IMR-90 (cell line): ENCODE measurements around the gene BRK1.

ENCODE experiments used
- MAZ ChIP-seq: IDR thresholded peaks from 2 replicates; pipeline ENCODE4 v1.6.1; 2012; ENCODE audit warnings: low read depth, mild to moderate bottlenecking, low read length, improper control_type of control experiment, moderate library complexity, borderline replicate concordance
- POLR2A ChIP-seq: IDR thresholded peaks from 2 replicates; pipeline ENCODE4 v1.6.1; 2012; ENCODE audit warnings: mild to moderate bottlenecking, low read depth, low read length
- RAD21 ChIP-seq: IDR thresholded peaks from 2 replicates; pipeline ENCODE4 v1.6.1; 2012; ENCODE audit warnings: low read length, improper control_type of control experiment
- SMC3 ChIP-seq: fragments of 150-350 bp; IDR thresholded peaks from 2 replicates; pipeline ENCODE4 v1.6.1; 2016; ENCODE audit warnings: low read depth, mild to moderate bottlenecking, antibody characterized with exemption, low read length, moderate library complexity
- TF ChIP-seq, protein P1 (sequence below): conservative IDR thresholded peaks from 2 replicates; pipeline ENCODE4 v1.5.1; 2012; ENCODE audit warnings: mild to moderate bottlenecking, low read depth, low read length, improper control_type of control experiment
- TF ChIP-seq, protein P2 (sequence below): fragments of 150-350 bp; IDR thresholded peaks from 2 replicates; pipeline ENCODE4 v1.6.1; 2017; ENCODE audit warnings: mild to moderate bottlenecking, antibody characterized with exemption, low read length, low read depth

DNA sequence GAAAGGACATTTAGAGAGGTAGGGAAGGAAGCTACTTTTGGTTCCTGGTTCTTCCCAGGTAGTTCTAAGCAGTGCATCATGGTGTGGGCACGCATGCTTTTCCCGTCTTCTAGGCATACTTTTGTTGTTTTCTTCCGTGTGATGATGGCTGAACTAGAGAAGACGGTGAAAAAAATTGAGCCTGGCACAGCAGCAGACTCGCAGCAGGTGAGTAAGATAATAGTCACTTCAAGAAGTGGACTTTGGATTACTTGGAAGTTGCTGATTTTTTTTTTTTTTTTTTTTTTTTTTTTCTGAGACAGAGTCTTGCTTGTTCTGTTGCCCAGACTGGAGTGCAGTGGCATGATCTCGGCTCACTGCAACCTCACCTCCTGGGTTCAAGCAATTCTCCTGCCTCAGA is 25.3 kb upstream of the BRK1 start:
- TF ChIP-seq MAZ (no peak), POLR2A (no peak), RAD21 (no peak), SMC3 (no peak)
- TF ChIP-seq, protein P1, sequence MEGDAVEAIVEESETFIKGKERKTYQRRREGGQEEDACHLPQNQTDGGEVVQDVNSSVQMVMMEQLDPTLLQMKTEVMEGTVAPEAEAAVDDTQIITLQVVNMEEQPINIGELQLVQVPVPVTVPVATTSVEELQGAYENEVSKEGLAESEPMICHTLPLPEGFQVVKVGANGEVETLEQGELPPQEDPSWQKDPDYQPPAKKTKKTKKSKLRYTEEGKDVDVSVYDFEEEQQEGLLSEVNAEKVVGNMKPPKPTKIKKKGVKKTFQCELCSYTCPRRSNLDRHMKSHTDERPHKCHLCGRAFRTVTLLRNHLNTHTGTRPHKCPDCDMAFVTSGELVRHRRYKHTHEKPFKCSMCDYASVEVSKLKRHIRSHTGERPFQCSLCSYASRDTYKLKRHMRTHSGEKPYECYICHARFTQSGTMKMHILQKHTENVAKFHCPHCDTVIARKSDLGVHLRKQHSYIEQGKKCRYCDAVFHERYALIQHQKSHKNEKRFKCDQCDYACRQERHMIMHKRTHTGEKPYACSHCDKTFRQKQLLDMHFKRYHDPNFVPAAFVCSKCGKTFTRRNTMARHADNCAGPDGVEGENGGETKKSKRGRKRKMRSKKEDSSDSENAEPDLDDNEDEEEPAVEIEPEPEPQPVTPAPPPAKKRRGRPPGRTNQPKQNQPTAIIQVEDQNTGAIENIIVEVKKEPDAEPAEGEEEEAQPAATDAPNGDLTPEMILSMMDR, result no peak
- TF ChIP-seq, protein P2, sequence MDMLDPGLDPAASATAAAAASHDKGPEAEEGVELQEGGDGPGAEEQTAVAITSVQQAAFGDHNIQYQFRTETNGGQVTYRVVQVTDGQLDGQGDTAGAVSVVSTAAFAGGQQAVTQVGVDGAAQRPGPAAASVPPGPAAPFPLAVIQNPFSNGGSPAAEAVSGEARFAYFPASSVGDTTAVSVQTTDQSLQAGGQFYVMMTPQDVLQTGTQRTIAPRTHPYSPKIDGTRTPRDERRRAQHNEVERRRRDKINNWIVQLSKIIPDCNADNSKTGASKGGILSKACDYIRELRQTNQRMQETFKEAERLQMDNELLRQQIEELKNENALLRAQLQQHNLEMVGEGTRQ, result no peak
